Femur (tissue), 1 donor: ENCODE measurements around the gene ABHD10.
"Not testable (repeated sequence)": the region's sequence is repeated elsewhere in the genome, so short reads cannot be mapped to it uniquely, and the experiment has no call there.

Experiments
- DNase-seq: peaks from one replicate; pipeline ENCODE4 v3.0.0-alpha.2; 2017

The ABHD10 gene

DNA sequence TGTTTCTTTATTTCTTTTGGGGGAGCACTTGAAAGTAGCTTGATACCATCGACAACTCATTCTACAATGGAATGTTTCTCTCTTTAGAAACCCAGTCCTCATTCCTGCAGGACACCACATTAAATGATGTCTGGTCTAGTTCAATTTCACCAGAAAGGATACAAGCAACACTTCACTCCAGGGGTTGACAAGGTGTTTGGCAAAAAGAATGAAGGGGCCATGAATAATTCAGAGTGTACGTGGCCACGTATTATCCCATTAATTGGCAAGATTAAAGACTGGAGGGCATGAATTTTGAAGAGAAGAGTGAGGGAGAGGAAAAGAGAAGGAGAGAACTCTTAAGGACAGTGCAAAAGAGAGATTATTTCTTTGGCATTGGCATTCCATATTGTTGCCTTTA is 56.4 kb downstream of the ABHD10 start:
- no peak for DNase-seq

DNA sequence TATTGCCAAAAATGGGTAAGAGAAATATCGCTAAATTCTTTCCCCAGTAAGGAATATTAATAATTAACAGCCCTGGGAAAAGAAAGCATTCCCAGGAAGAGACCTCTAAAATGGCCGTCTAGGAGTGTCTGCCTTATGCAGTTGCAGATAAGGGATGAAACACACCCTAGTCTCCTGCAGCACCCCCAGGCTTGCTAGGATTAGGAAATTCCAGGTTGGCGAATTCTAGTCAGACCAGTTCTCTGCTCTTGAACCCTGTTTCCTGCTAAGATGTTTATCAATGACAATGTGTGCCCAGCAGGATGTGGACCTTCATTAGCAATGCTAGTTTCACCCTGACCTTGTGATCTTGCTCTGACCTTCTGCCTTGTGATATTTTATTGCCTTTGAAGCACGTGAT is 58.4 kb downstream of the ABHD10 start:
- DNase-seq = not testable (repeated sequence)

DNA sequence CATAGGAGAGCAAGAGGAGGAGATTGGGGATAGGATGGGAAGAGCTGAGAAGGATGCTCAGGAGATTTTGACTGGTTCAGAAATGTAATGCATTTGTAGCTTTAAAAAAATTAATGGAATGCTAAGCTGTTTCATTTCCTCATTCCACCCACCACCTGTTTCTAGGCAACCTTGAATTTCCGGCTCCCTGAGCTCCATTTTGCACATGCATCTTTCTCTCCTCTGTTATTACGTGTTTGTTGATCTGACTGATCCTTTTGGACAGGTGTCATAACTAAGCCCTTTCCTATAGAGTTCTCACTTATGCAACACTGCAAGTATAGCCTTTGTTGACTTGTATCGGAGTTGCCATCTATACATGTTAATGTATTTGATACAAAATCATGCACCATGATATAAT is 60.0 kb downstream of the ABHD10 start:
- DNase-seq = no peak

DNA sequence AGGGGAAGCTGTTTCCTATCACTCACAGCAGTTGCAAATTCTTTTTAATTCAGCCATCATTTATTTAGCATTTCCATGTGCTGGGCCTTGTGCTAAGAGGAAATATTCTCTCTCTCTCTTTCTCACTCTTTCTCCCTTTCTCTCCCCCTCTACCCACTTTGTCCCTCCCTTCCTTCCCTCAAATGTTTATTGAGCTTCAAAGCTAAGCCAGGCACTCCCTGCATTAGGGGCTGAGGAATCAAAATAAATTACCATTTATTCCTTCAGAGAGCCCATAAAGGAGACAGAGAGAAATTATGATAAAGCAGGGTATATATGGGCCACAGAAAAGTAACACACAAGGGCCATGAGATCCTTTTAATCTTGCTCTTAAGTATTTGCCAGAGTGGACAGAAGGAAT is 62.5 kb downstream of the ABHD10 start:
- no peak for DNase-seq

DNA sequence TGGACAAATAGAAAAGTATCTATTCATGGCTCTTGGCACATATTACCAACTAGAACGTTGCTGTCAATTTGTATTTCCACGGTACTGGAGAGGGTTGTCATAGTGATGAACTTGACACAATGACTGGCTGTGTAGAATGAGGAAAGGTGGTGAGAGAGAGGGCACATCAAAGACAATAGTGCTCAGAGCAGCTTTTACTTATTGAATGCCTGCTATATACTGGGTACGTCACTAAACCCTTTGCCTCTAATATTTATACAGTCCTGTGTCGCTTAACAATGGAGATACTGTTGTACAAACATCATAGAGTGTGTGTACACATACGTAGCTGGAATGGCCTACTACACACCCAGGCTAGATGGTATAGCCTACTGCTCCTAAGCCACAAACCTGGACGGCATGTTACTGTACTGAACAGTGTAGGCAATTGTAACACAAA is 64.0 kb downstream of the ABHD10 start:
- no peak for DNase-seq
